Right lobe of liver (tissue), 4 donors: ENCODE data around the gene RCOR1.
"Not testable (repeated sequence)": the region's sequence is repeated elsewhere in the genome, so short reads cannot be mapped to it uniquely, and the experiment has no call there.

Experiments
- CTCF ChIP-seq, 4 donors: fragments of 200-600 bp in 3 of 4; fragments of 450-650 bp in 1 of 4; IDR thresholded peaks; one replicate each; pipeline versions ENCODE4 v1.5.1 to v1.8.0; 2016 to 2022; ENCODE audit warnings: antibody characterized with exemption in 4 of 4, mild to moderate bottlenecking in 2 of 4
- POLR2A ChIP-seq: fragments of 450-650 bp; IDR thresholded peaks from one replicate; pipeline ENCODE4 v1.6.1; 2017; ENCODE audit warnings: antibody characterized with exemption, mild to moderate bottlenecking
- donor health status: DM: no; HTN: no; CAD: no.
- donor health status: DM: no; HTN: no; CAD: no.
- donor health status: DM: no; HTN: yes; CAD: no.

GRCh38 chr14:102619012-102619411, 26.6 kb downstream of the RCOR1 start:
- not testable (repeated sequence) for TF ChIP-seq POLR2A; CTCF (IDR thresholded peaks at IDR 0.05)
